Measurements from ENCODE around the gene JAK1.
"Not testable (repeated sequence)": the region's sequence is repeated elsewhere in the genome, so short reads cannot be mapped to it uniquely, and the experiment has no call there.

The JAK1 gene

DNA sequence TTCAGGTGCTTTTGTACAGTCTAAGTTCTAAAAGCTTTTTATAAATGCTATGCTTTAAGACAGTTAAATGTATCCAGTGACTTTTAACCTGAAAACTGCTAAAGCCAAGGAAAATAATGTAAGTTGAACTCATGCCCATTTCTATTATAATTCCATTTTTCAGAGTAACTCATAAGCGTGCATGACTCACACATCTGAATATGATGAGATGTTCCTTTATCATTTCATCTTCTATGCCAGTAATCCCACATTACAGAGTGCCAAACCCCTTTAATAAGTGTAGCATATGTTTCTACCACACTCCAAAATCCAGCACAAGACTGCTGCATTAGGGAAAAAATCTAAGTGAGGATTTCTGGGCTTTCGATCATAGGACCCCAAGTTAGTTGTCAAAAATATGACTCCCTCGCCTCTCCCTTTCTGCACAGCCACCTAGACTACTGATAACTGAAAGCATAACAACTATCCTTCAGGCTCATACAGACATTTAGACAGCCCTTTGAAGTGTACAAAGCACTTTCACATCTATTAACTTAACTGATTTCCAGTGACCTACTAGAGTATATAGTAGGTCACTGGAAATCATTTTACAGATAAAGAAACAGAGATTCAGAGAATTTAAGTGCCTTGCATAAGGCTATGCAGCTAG, 45.3 kb downstream of the JAK1 start:
- no peak for DNase-seq (ENCODE audit: low spot score)

DNA sequence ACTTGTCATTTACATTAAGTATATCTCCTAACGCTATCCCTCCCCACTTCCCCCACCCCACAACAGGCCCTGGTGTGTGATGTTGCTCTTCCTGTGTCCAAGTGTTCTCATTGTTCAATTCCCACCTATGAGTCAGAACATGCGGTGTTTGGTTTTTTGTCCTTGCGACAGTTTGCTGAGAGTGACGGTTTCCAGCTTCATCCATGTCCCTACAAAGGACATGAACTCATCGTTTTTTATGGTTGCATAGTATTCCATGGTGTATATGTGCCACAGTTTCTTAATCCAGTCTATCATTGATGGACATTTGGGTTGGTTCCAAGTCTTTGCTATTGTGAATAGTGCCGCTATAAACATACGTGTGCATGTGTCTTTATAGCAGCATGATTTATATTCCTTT, 47.2 kb downstream of the JAK1 start:
- not testable (repeated sequence) for DNase-seq (ENCODE audit: low spot score)

DNA sequence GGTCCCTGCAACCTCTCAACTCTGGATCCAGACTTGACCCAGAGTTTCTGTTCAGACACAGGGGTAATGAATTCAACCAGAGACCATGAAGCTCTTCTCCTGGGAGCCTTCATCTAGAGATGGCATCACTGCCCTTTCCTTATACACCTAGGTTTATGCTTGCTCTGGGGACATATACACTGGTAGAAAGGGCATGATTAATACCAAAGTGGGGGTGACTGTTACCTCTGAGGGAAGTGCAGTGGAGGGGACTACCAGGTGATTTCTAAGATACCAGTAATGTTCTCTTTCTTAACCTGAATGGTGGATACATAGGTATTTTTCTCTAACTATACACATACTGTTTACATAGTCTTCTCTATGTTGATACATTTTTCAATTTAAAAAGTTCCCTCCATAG, 48.4 kb downstream of the JAK1 start:
- no peak for DNase-seq (ENCODE audit: low spot score)

- DNase-seq (ENCODE audit: low spot score) = no peak
These were observed 49.0 kb downstream of the JAK1 start for GRCh38 chr1:64917328-64917861.

DNA sequence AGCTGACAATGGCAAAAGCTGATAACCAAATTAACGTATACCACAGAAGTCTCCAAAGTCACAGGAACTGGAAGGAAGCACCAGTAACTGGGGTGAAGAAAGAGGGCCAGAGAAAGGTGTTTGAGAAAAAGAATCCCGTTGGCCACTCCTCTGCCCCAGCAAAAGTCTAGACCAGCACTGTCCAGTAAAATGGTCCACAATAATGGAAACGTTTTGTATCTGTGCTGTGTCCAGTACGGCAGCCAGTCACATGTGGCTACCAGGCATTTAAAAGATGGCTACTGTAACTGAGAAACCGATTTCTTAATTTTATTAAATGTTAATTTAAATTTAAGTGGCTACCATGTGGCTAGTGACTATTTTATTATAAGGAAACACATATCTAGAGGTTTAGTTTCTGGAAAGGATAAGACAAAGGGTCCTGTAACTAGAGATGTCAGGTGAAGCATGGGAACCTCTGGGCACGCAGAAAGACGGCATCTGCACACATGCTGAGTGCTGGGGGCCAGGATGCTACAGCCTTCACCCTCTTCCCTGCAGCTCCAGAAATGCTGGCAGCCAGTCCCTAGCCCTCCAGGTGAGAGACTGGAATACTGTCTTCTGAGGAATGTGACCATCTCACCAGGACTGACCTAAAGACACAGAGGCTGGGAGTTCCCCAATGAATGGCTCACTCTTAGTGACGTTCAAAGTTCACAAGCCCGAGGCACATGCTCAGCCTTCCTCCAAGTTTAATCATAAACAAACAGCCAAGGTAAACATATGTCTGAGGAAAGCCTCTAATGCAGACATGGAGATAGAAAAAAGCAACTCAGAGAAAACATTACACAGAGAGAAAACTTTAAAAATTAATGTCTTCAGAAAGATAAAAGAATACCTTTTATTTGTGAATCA, 50.7 kb downstream of the JAK1 start:
- no peak for DNase-seq (ENCODE audit: low spot score)

DNA sequence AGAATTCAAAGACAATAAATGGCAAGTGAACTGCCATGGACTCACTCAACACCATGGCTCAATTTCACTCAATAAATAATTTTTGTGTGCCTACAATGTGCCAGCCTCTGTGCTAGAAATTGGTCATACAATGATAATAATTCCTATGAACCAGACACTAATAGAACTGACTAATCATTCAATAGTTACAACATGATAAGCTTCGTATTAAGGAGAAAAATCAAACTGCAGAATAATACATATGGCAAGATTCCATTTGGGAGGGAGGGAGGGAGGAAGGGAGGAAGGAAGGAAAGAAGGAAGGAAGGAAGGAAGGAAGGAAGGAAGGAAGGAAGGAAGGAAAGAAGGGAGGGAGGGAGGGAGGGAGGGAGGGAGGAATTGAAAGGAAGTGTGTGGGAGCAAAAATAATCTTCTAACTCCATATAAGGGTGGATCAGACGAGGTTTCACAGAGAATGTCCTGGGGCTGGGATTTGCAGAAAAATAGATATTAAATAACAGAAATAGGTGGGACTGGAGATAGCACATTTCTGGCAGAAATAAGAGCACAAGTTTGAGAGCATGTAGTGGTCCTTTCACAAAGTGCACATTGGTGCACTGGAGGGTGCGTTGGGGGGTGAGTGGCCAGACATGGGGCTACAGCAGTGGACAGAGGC, 52.9 kb downstream of the JAK1 start:
- DNase-seq (ENCODE audit: low spot score) = no peak

- no peak for DNase-seq (ENCODE audit: low spot score)
These were observed 54.2 kb downstream of the JAK1 start for GRCh38 chr1:64912191-64912590.

GRCh38 chr1:64911326-64911725, 55.0 kb downstream of the JAK1 start:
- DNase-seq (ENCODE audit: low spot score) = no peak

DNA sequence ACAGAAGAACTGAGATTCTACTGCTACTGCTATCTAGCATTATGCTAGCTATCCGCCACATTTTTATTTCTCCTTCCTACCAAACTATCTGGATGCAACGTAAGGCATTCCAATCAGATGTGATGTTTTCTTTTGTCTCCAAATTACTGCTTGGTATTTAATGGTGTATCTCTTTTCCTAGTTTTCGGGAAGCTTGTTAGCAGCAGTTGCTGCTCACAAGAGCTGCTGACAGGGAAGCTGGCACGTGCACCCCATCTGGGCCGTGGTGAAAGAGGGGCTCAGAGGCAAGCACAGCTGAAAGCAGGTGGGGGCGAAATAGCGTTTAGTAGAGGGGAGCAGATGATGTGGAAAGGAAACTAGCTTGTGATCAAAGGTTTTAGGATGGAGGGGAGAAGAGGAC, 57.3 kb downstream of the JAK1 start:
- DNase-seq (ENCODE audit: low spot score) = no peak

- DNase-seq (ENCODE audit: low spot score) = no peak
These were observed 57.8 kb downstream of the JAK1 start for GRCh38 chr1:64908575-64908974.

DNA sequence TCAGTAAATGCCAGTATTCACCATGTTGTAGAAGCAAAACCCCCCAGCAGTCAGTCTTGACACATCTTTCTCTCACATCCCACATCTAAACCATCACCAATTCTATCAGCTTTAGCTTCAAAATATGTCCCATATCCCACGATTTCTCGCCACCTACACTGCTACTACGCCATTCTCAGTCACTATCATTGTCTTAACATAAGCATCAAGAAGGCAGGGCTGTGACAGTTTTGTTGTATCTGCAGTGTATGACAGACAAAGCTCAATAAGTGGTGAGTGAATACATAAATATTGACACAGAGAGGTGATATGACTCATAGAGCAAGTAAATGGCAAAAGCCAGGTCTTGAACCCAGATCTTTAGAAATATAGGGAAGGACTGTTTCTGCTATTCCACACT, 59.9 kb downstream of the JAK1 start:
- DNase-seq (ENCODE audit: low spot score) = no peak

GRCh38 chr1:64903593-64903992, 62.8 kb downstream of the JAK1 start:
- no peak for DNase-seq (ENCODE audit: low spot score)

DNA sequence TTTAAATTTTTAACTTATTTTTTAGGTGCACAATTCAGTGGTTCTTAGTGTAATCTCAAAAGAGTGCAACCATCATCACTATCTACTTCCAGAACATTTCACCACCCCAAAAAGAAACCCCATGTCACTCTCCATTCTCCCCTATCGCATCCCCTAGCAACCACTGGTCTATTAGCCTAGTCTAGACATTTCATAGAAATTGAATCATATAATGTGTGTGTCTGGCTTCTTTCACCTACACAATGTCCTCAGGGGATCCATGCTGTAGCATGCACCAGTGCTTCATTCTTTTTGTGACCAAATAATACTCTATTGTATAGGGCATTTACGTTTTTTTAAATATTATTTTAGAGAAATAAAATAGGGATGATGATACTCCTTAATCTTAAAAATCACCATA, 64.7 kb downstream of the JAK1 start:
- no peak for DNase-seq (ENCODE audit: low spot score)

GRCh38 chr1:64900916-64901315, 65.4 kb downstream of the JAK1 start:
- DNase-seq (ENCODE audit: low spot score) = no peak

GRCh38 chr1:64898107-64898861, 68.1 kb downstream of the JAK1 start:
- no peak for DNase-seq (ENCODE audit: low spot score)

- DNase-seq (ENCODE audit: low spot score) = no peak
These were observed 69.8 kb downstream of the JAK1 start for GRCh38 chr1:64896551-64896950.

GRCh38 chr1:64895500-64895899, 70.8 kb downstream of the JAK1 start:
- DNase-seq (ENCODE audit: low spot score) = no peak

- no peak for DNase-seq (ENCODE audit: low spot score)
These were observed 71.7 kb downstream of the JAK1 start for GRCh38 chr1:64894438-64895196.

DNA sequence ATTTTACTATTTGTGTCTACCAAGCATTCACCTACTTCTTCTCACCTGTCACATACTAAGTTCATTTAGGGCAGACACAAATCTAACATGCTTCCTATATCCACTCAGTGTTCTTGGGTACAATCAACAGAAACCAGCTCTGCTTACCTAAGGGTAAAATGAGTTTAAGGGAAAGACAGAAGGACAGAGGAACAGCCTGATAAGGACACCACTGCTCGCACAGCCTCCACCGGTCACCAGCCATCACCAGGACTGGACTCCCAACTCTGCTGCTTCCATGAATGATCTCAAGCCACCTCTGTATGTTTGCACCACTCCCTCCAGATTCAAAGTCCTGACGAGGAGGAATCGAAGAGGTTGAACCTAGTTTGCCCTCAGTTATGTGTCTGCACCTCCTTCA, 72.4 kb downstream of the JAK1 start:
- DNase-seq (ENCODE audit: low spot score) = no peak

DNA sequence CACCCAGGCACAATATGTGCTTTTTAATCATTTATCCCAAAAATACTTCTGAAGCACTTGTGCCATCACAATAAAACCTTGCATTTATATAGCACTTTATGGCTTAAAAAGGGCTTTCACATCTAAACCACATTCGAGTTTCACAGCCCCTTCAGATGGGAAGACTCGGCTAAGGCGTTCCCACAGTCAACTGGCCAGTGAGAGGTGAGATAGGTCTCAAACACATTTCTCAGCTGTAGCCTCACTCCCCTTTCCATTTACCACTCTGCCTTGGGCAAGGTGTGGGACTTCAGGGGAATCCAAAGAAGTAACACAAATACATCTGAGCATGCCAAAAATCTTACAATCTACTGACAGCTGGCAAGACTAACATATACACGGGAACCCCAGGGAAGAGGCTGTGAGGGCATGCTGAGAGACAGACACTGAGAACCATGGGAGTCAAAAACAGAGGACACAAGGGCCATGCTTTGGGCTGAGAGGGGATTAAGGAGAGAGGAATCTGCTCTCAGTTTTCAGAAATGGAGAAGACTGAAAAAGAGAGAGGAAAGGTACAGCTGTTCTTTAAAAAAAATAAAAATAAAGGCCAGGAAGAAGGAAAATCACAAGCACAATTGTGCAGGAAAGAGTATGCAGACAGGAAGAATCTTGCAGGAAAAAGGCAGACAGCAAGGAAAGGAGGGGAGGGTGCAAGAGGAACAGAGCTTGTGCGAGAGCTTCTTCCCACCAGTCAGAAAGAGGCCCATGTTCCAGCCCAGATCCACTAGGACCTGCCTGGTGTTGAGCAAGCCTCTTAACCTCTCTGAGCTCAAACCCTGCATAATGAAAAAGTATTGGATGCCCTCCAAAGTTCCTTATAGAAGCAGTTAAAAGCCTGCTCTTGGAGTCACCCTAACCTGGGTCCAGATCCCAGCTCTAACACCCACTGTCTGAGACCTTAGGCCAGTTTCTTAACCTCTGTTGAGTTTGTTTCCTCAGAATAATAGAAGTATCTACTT, 73.5 kb downstream of the JAK1 start:
- no peak for DNase-seq (ENCODE audit: low spot score)
